Dendritic cell treated with granulocyte-macrophage colony-stimulating factor and Interleukin-4, amounts not matched to agents 40 ng/mL and 50 ng/mL, for 4 days (primary cell): Measurements from ENCODE around the gene MPPED1.

ENCODE experiments used
- H3K27ac Mint-ChIP-seq: one replicate; pipeline ENCODE4 v1.8.0; 2022; ENCODE audit warnings: mild to moderate bottlenecking, mixed read lengths
- H3K27me3 Mint-ChIP-seq: one replicate; pipeline ENCODE4 v1.8.0; 2022; ENCODE audit warnings: mild to moderate bottlenecking, mixed read lengths
- H3K36me3 Mint-ChIP-seq: one replicate; pipeline ENCODE4 v1.8.0; 2022; ENCODE audit warnings: low read depth, mixed read lengths
- H3K4me1 Mint-ChIP-seq: one replicate; pipeline ENCODE4 v1.8.0; 2022; ENCODE audit warnings: low read depth, mixed read lengths
- H3K4me3 Mint-ChIP-seq: one replicate; pipeline ENCODE4 v1.8.0; 2022; ENCODE audit warnings: mild to moderate bottlenecking, moderate library complexity, mixed read lengths
- H3K9me3 Mint-ChIP-seq: one replicate; pipeline ENCODE4 v1.8.0; 2022; ENCODE audit warnings: mixed read lengths
- intact Hi-C: fragments of 100-400 bp; cut with micrococcal nuclease; formaldehyde crosslinking; loops from one replicate; pipeline ENCODE4 v1.15.0; 2022

The MPPED1 gene

DNA sequence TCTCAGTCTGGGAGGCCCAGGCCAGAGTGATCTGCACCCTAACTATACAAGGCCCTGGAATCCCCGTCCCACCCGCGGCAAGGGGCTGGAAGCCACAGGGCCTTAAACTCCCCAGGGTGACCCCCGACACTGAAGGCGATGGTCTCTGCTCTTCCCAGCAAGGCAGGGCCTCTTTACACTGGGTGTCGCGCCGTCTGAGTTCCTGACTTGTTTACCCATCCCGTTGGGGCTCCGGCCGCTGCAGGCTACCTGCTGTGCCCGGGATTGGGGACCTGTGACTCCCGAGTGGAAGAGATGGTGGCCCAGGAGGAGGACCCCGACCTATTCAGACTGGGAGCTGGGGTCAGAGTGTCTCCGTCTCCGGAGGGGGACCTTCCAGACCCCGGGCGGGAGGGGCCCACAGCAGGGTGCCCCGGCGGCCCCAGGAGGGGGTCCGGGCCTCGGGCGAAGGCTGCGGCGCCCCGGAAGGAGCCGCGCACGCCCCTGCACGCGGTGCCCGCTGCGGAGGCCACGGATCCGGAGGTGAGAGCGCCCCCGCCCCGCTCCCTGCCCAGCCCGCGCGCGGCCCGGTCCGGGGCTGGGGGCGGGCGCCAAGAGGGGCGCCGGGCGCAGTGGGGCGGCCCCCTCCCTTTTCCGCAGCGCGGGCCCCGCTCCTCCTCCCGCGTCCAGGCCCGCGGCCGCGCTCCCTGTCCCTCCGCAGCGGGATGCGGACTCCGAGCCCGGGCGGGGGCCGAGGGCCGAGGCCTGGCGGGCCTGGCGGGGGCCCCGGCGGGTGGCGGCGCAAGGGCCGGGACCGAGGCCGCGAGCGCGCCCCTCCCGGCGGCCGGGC, 560 bp upstream of the MPPED1 start:
- Mint-ChIP-seq H3K4me1 (no peaks in the 10 kb centered on the region), H3K4me3 (no peak overlapping the region), H3K9me3 (no peaks in the 10 kb centered on the region), H3K27me3 (peaks cover 63% of the 10 kb centered on the region), H3K27ac (no peak overlapping the region), H3K36me3 (no peaks in the 10 kb centered on the region)
- intact Hi-C loops, result no loop called here

GRCh38 chr22:43412808-43413795, 1.3 kb downstream of the MPPED1 start:
- H3K27me3 Mint-ChIP-seq, result peaks cover 63% of the 10 kb centered on the region
- H3K4me1 Mint-ChIP-seq, result no peaks in the 10 kb centered on the region
- intact Hi-C loops, result no loop called here
- no peak overlapping the region for H3K27ac Mint-ChIP-seq
- H3K9me3 Mint-ChIP-seq, result no peaks in the 10 kb centered on the region
- H3K36me3 Mint-ChIP-seq, result no peaks in the 10 kb centered on the region
- no peak overlapping the region for H3K4me3 Mint-ChIP-seq

DNA sequence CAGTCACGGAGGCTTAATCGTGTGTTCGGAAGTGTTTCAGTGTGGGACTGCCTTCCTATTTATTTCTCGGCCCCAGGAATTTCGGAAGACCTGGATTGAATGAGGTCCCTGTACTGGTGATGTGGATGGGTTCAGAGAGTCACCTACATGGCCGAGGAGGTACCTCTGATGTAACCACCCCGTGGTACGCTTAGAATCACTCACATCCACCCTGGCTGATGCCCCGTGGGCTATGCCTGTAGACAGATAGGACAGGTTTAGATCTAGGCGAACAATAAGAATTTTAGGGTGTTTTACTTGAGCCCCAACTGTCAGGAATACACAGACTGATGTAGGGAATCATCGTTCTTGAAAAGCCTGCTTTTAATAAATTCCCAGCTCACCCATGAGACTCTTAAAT, 2.0 kb downstream of the MPPED1 start:
- H3K9me3 Mint-ChIP-seq, result no peaks in the 10 kb centered on the region
- H3K27me3 Mint-ChIP-seq, result peaks cover 57% of the 10 kb centered on the region
- intact Hi-C loops, result no loop called here
- no peak overlapping the region for H3K27ac Mint-ChIP-seq
- no peaks in the 10 kb centered on the region for H3K4me1 Mint-ChIP-seq
- H3K4me3 Mint-ChIP-seq, result no peak overlapping the region
- no peaks in the 10 kb centered on the region for H3K36me3 Mint-ChIP-seq

- no peaks in the 10 kb centered on the region for H3K36me3 Mint-ChIP-seq
- no peak overlapping the region for H3K27ac Mint-ChIP-seq
- H3K27me3 Mint-ChIP-seq, result peaks cover 40% of the 10 kb centered on the region
- H3K9me3 Mint-ChIP-seq, result no peaks in the 10 kb centered on the region
- H3K4me3 Mint-ChIP-seq, result no peak overlapping the region
- intact Hi-C loops, result no loop called here
- H3K4me1 Mint-ChIP-seq, result no peaks in the 10 kb centered on the region
Measured at GRCh38 chr22:43415681-43416080, 3.9 kb downstream of the MPPED1 start.

DNA sequence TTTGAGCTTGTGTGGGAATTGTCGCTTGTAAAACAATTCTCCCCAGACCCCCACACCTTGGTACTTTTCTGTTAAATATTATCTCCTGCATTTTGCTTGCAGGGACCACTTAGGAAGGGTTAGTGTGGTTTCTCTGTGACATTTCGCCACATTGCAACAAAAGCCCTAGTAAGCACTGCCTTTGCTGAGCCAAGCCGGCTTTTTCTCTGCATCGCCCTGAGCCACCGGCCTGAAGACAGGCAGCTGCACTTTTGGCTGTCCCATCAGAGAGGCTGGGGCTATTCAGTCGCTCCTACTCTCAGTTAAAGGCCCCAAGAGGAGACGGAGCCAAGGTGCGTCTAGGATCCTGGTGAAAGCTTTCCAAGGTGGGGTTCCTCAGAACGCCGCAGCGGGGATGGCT, 5.7 kb downstream of the MPPED1 start:
- Mint-ChIP-seq H3K36me3 (no peaks in the 10 kb centered on the region), H3K4me1 (no peaks in the 10 kb centered on the region), H3K4me3 (no peak overlapping the region), H3K27me3 (peaks cover 33% of the 10 kb centered on the region), H3K9me3 (no peaks in the 10 kb centered on the region), H3K27ac (no peak overlapping the region)
- intact Hi-C loops, result no loop called here

DNA sequence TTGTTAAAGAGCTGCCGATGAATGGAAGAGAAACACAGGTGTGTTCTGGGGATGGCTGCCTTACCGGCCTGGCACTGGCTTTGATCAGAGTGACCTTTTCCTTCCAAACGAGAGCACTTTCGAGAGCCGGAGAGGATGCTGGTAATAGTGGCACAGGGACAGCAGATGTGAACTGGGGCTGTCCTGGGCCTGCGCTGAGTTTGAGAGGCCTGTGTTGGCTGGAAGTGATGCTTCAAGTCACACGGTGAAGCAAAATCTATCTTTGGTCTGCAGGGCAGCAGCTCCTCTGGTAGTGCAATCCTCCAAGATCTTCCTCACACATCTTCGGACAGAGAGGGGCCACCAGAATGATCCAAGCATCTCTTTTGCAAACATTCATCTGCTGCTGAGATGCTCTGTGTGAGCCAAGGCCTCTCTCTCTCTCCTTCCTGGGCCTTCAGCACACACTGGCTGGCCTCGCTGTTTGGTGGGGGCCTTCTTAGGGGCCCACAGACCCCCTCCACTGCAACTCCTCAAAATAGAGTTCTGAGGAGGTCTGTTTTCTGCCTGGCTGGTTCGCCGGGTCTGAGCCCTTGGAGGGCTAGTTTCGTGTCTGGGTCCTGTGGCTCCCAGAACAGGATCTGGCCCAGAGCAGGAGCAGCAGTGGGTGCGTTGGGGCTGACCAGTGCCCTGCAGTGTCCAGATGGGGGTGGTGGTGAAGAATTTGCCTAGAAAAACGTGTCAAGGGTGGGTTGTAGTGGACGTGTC, 6.4 kb downstream of the MPPED1 start:
- H3K4me3 Mint-ChIP-seq, result no peak overlapping the region
- H3K36me3 Mint-ChIP-seq, result no peaks in the 10 kb centered on the region
- intact Hi-C loops, result no loop called here
- H3K27me3 Mint-ChIP-seq, result peaks cover 26% of the 10 kb centered on the region
- no peaks in the 10 kb centered on the region for H3K9me3 Mint-ChIP-seq
- H3K4me1 Mint-ChIP-seq, result no peaks in the 10 kb centered on the region
- no peak overlapping the region for H3K27ac Mint-ChIP-seq

DNA sequence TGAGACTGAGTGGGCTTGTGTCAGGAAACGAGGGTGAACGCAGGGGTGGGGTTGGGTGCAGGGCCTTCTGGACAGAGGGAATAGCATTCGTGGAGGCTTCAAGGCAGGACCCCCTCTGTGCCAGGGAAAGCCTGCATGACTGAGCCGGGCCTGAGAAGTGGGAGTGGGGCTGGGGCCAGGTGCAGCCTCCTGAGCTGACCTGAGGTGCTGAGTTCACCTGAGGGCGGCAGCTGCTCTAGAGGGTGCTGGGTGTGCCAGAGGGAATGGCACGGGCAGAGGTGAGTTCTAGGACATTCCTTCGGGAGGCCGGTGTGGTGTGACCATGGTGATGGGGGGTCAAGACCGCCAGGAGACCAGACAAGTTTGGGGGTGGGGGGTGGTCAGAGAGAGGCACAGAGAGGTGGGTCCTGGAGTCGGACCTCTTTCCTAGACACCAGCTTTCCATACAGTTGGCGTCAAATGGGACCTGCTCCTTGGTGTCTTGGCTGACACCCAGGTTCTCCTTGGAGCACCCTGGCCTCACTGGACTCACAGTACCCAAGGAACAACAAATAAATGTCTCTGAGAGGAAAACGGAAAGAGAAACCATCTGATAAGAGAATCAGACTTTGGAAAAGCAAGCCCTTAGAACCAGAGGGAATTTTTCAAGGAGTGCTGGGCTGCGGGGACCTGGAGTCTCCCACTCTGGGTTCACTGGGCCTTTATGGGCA, 7.7 kb downstream of the MPPED1 start:
- no peaks in the 10 kb centered on the region for H3K36me3 Mint-ChIP-seq
- intact Hi-C loops, result no loop called here
- no peaks in the 10 kb centered on the region for H3K9me3 Mint-ChIP-seq
- H3K4me3 Mint-ChIP-seq, result no peak overlapping the region
- H3K27ac Mint-ChIP-seq, result no peak overlapping the region
- H3K27me3 Mint-ChIP-seq, result peaks cover 15% of the 10 kb centered on the region
- no peaks in the 10 kb centered on the region for H3K4me1 Mint-ChIP-seq

DNA sequence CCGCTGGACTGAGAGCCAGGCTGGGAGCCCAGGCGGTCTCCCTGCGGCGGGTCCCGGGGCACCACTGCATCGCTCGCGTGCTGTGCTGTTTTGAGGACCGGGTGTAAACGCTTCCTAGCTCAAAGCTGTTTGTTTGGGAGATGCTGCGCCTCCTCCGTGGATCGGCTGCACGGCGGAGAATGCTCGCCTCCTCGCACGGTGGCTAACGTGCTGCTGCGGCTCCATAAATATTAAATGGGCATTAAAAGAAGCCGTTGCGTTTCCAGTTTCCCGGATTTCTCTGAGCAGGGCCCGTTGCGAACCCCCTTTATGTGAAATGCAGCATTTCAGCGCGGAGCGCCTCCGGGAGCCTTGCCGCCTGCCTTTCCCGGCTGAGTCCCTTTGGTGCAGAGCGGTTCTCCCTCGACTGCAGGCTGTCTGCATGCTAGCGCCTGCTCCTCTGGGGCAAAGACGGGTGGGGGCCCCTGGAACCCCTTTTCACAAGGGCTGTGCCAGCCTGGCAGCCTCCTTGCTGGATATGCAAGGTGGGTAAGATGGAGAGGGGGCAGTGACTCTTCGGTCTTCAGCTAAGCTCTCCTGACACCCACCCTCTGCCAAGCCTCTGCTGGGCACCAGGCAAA, 9.3 kb downstream of the MPPED1 start:
- Mint-ChIP-seq H3K27ac (no peak overlapping the region), H3K4me1 (no peaks in the 10 kb centered on the region), H3K36me3 (no peaks in the 10 kb centered on the region), H3K27me3 (peaks cover 4% of the 10 kb centered on the region), H3K4me3 (no peak overlapping the region), H3K9me3 (no peaks in the 10 kb centered on the region)
- intact Hi-C loops, result no loop called here

- Mint-ChIP-seq H3K9me3 (no peaks in the 10 kb centered on the region), H3K4me3 (no peak overlapping the region), H3K36me3 (no peaks in the 10 kb centered on the region), H3K27me3 (peaks cover 4% of the 10 kb centered on the region), H3K27ac (no peak overlapping the region), H3K4me1 (no peaks in the 10 kb centered on the region)
- intact Hi-C loops, result no loop called here
Measured at GRCh38 chr22:43421914-43422615, 10.3 kb downstream of the MPPED1 start.

DNA sequence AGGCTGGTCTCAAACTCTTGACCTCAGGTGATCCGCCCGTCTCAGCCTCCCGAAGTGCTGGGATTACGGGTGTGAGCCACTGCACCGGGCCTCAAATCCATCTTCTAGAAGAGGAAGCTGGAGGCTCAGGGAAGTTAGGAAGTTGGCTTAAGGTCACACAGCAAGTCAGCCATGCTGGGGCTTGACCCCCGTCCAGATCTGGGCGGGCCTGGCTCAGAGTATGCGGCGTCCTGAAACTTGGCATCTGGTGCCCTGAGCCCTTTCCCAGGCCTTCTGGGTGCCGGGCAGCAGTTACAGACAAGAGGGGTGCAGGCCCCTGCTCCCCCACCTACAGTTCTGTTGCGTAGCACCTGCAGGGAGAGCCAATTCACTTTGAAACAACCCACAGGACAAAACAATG, 11.2 kb downstream of the MPPED1 start:
- no peaks in the 10 kb centered on the region for H3K9me3 Mint-ChIP-seq
- H3K27me3 Mint-ChIP-seq, result peaks cover 4% of the 10 kb centered on the region
- H3K4me3 Mint-ChIP-seq, result no peak overlapping the region
- no peaks in the 10 kb centered on the region for H3K36me3 Mint-ChIP-seq
- intact Hi-C loops, result no loop called here
- no peaks in the 10 kb centered on the region for H3K4me1 Mint-ChIP-seq
- no peak overlapping the region for H3K27ac Mint-ChIP-seq

- Mint-ChIP-seq H3K9me3 (no peaks in the 10 kb centered on the region), H3K36me3 (no peaks in the 10 kb centered on the region), H3K27ac (no peak overlapping the region), H3K4me3 (no peak overlapping the region), H3K27me3 (peaks cover 3% of the 10 kb centered on the region), H3K4me1 (no peaks in the 10 kb centered on the region)
- intact Hi-C loops, result no loop called here
Measured at GRCh38 chr22:43424201-43424600, 12.4 kb downstream of the MPPED1 start.

DNA sequence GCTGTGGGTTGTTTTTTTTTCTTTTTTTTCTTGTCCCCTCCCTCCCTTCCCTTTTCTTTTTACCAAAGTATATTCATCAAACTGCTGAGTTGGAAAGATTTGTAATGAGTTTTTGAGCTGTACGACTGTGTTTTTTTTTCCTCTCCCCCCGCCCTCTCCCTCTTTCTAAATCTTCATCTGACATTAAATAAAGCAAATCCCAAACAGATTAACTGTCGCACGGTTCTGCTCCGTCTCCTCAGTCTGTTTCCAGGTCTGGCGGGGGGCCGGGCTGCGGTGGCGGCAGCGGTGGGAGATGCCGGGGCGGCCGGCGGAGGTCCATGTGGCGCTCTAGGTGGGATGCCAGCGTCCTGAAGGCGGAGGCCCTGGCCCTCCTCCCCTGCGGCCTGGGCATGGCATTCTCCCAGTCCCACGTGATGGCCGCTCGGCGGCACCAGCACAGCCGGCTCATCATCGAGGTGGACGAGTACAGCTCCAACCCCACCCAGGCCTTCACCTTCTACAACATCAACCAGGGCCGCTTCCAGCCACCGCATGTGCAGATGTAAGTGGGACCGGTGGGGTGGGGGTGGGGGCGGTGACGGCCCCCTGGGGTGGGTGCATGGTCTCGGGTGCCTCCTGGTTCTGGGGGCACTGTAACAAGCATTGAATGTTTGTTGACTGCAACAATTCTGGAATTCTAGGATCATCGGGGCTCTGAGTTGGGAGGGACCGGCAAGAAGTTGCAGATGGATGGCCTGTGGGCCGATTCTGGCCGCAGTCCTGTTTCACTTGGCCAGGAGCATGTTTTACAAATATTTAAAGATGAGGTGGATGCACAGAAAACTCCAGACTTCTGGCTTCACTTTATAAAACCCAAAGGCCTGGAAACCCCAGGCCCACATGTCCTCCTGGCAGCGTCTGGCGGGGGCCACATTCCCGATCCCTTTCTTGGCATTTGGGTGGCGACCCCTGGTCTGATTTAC, 13.1 kb downstream of the MPPED1 start:
- H3K36me3 Mint-ChIP-seq, result no peaks in the 10 kb centered on the region
- no peaks in the 10 kb centered on the region for H3K4me1 Mint-ChIP-seq
- no peak overlapping the region for H3K4me3 Mint-ChIP-seq
- H3K27me3 Mint-ChIP-seq, result peaks cover 3% of the 10 kb centered on the region
- no peak overlapping the region for H3K27ac Mint-ChIP-seq
- H3K9me3 Mint-ChIP-seq, result no peaks in the 10 kb centered on the region
- intact Hi-C loops, result no loop called here
